HG03060 (cell line): ENCODE measurements around the gene PYGM.

Experiments used
- ATAC-seq: cut with Tn5 transposase; IDR thresholded peaks from one replicate; pipeline ENCODE4 v1.9.1; 2021; ENCODE audit warnings: low read depth, moderate number of reproducible peaks; ENCODE audit not compliant: unreplicated experiment

PYGM gene

GRCh38 chr11:64769283-64769682 is 9.5 kb upstream of the PYGM start:
- no peak for ATAC-seq

- no peak for ATAC-seq
Observed at GRCh38 chr11:64768300-64768694, 8.5 kb upstream of the PYGM start.

GRCh38 chr11:64767344-64768299 is 7.8 kb upstream of the PYGM start:
- no peak for ATAC-seq

DNA sequence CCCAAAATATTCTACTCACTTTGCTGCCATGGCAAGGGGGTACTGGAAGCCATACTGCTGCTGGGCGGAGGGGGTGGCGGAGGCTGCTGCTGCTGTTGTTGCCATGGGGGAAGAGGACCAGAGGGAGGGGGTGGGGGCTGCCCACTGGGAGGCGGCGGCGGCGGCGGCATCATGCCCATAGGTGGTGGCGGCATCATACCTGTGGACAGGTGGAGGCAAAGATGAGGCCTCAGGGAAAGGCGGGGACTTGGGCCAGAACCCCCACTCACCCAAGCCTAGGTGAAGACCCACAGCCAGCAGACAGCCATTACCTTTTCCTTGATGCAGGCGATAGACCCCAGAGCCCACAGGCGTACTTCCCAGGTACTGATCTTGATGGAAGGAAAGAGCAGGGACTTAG is 7.1 kb upstream of the PYGM start:
- no peak for ATAC-seq

GRCh38 chr11:64765851-64766665 is 6.3 kb upstream of the PYGM start:
- ATAC-seq = no peak

DNA sequence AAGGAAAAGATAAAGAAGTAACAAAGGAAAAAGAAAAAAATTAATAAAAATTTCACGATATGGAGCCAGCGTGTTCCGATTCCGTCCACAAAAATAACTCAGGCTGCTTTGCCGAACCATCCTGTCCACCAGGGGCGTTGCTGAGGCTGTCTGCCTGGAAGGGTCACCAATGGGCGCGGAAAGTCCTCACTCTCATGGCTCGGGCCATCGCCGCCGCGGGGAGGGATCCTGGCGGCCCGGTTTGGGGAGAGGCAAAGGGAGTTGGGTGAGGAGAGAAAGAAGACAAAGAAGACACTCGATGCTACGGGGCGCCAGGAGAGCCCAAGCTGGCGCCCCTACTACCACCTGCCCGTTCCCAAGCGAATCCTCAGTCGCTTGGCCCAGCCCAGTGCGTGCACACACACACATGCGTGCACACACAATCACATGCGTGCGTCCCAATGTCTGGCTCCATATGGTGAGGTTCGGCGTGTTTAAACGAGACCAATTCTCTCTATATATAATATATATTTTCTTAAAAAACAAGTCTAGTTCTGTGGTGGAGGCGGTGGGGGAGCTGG is 5.6 kb upstream of the PYGM start:
- ATAC-seq = no peak

DNA sequence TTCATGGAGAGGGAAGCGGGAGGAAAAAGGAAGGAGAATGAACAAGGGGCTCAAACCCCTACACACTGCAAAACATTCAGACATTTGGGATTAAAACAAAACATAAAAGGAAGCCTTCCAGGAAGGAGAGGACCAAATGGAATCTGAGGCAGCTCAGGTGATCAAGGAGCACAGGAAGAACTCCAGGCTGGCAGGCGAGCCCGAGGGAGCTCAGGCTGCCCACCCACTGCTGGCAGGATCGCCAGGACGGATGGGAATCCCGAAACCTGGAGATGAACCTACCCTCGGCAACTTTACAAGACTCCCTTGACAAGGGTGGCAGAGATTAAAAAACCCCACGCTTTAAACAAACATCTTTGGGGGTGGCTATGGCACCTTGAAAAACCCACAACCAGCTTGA is 5.0 kb upstream of the PYGM start:
- ATAC-seq = no peak

DNA sequence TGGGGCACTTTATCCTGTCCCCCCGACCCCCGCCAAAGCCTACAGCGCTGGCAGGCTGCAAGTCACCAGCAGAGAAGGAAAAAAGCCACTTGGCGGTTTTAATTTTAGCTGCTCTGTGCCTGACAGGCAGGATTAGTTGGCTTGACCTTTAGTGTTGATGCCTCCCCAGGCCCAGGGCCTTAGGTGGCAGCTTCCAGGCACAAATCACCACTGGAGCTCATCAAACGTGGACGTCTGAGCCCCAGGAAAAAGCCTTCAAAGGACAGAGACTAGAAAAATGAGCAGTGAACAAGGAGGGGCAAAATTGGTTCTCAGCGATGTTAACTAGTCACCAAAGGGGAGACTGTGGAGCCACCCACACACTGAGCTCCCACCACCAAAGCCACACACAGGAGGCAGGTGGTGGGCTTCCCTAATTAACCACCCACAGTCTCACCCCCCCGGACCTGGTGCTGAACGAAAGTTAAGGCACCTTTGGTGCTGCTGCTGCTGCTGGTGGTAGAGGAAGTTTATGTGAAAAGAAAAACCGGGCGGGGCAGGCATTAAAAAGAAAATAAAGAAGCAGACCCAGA is 4.4 kb upstream of the PYGM start:
- no peak for ATAC-seq

DNA sequence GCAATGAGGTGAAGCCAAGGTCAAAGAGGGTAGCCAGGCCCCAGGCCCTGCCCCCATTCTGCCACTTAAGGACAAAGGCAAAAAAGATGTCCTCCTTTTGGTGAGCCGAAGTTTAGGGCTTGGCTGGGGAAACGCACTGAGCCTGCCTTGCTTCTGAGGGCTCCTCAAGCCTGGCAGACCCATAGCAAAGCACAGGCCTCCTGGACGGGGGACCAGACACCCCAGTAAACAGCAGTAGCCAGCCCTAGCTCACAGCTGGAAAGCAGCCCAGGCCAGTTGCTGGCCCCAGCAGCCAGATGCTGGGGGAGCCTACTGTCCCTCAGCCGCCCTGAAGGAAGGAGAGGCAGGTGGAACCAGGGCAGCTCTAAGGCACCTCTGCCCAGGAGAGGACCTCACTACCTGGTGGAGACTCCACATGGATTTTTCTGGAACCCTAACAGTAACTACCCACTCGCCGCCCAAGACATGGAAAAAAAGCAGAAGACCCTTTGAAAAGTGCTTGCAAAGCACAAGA is 3.8 kb upstream of the PYGM start:
- ATAC-seq = no peak

DNA sequence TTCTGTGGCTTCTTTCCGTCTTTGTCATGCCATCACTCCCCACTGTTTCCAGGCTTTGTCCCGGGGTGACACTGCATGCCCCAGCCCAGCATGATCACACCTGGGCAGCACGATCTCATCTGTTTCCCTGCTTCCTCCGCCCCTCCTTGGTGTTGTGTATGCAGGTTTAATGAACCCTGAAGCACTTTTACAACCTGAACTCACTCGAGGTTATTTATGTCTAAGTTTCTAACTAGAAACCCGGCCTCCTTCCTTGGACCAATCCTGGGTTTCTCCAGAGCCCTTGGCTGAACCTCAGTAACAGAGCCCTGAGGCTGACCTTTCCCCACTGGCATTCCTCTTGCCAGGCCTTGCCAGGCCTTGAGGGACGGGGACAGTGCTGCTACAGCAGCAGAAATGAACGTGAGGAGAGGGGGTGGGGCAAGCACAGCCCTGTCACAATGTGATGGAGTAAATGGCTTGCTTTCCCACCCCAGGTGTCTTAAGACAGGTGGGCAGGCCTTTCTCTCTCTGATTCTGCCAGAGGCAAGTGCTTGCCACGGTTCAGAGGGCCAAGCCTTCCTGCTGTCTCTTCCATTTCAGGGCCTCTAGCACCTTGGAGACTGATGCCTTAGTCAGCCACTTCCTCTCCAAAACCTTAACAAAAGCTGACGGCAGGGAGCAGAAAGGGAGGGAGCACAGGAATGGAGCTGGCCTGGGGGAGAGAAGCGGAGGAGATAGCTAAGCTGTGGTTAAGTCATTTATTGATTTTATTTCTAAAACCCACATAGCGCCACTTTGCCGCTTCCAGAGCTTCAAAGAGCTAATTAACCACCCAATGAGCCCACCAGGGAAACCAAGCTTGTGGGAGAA is 3.1 kb upstream of the PYGM start:
- ATAC-seq = no peak

DNA sequence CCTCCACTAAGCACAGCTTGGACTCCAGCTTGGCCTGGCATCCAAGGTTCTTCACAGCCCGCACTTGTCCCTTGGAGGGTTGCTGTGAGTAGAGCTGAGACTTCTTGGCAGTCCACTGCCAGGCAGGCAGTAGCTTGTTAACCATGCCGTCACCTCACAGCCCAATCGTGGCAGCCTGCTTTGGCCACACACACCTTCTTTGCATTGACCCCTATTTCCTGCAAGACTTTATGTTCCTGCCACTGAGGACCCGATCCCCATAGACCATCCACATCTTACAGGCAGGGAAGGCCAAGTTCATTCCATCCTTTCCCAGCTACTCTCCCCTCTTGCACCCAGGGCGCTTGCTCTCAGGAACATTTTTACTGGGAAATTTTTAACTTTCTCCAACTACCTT is 2.5 kb upstream of the PYGM start:
- no peak for ATAC-seq

DNA sequence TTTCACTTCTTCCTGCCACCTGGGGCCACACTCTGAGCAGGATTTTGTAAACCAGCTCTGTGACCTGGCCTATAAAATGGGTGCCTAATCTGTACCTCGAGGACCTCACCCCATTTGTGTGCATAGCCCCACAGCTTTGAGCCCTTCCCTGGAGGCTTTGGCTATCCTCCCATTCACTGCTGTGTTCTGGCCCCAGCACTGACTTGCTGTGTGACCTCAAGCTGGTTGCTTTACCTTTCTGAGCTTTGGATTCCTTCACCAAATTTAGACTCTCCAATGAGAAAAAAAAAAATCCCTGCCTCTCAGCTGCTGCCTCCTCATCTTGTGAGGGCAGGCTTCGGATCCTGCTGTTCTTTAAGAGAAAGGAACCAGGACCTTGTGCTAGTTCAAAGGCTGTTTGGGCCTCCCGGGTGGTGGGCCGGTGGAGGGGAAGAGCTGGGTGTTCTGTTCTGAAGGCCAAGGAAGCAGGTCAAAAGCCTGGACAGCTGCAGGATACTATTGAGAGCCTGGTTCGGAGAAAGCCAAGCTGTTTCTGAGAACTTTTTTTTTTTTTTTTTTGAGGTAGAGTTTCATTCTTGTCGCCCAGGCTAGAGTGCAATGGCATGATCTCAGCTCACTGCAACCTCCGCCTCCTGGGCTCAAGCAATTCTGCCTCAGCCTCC is 1.1 kb upstream of the PYGM start:
- no peak for ATAC-seq

GRCh38 chr11:64759131-64759721 is 548 bp downstream of the PYGM start:
- no peak for ATAC-seq

- ATAC-seq = no peak
Observed at GRCh38 chr11:64758330-64759079, 1.3 kb downstream of the PYGM start.

DNA sequence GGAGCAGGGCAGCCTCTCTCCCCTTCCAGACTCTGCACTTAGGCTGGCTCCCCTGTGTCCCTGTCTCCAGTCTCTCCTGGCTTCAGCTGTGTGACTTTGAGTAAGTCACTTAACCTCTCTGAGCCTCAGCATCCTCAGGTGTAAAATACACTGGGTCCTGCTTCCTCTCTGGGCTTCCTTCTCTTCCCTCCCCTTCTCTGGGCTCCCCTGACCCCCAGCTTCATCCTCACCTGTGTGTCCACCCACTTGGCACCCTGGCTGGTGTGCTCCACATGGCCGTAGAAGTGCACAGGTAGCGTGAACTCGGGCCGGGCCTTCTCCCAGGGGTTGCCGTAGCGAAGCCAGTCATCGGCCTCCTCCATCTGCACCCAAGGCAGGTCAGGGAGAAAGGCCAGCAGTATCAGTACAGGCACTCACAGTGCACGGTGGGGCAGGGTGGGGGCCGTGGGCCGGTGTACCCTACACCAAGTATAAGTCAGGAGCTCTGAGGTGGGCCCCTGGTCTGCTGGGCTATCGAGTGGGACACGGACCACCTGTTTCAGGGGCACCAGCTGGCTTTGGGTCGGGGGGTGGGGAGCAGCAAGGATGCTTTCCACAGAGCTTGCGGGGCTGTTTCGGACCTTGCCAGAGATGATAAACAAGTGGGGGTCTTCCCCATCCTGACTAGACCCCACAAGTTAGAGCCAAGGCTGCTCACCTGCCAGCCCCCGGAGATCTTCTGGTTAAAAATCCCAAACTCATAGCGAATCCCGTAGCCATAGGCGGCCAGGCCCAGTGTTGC is 2.0 kb downstream of the PYGM start:
- no peak for ATAC-seq

DNA sequence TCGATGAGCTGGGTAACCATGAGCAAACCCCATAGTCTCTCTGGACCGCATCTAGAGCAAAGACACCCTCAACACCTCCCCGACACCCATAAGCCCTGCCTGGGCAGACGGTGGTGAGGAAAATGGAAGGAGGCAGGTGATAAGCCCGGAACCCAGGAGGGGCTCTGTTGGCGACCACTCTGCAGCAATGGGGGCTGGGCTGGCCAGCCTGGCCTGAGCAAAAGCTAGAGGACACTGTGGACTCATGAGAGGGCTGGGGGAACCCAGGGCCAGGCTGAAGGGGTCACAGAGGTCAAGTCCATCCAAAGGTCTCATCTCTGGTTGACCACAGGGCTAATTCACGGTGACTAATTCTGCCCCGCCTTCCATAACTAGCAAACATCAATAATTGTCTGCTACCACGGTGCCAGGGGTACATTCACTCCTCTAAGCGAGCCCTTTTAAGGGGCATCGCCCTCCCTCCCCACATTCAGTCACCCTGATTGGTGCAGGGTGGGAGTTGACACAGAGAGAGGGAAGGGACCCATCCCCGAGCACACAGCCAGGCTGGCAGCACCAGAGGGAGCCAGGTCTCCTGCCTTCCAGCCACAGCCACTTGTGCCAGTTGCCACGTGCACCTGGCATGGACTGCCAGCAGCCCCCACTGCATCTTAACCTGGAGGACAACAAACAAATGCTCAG is 4.0 kb downstream of the PYGM start:
- no peak for ATAC-seq
